WTC11 (cell line): ENCODE data around the gene GDI1. TPM values are rescaled to one million over a fixed set of nuclear protein-coding genes. Genes with fewer than 3 reads are reported as not detected.

Experiments
- ATAC-seq: fragments of 200-7000 bp; cut with Tn5 transposase; 2 replicates; pipeline ENCODE4 v1.10.0; 2021; ENCODE audit warnings: mild to moderate bottlenecking, moderate library complexity
- CTCF ChIA-PET: fragments of 300-600 bp; sonication (Branson Sonifier 250); formaldehyde crosslinking; loops from one replicate; lab custom pipeline; 2021; ENCODE audit warnings: antibody characterized with exemption; lab: Charles Lee
- POLR2A ChIA-PET: fragments of 350-600 bp; sonication (Branson Sonifier 250); formaldehyde crosslinking; loops from one replicate; lab custom pipeline; 2021; ENCODE audit warnings: antibody characterized with exemption; lab: Charles Lee
- DNase-seq: peaks from one replicate; pipeline ENCODE4 v3.0.0; 2021; ENCODE audit warnings: low spot score
- H3K27ac Mint-ChIP-seq: 2 replicates; pipeline ENCODE4 v1.8.0; 2021; ENCODE audit warnings: mixed read lengths
- H3K27me3 Mint-ChIP-seq: 2 replicates; pipeline ENCODE4 v1.8.0; 2021; ENCODE audit warnings: low read depth, mild to moderate bottlenecking, moderate library complexity, mixed read lengths
- H3K36me3 Mint-ChIP-seq: 2 replicates; pipeline ENCODE4 v1.8.0; 2021; ENCODE audit warnings: mixed read lengths
- H3K4me1 Mint-ChIP-seq: 2 replicates; pipeline ENCODE4 v1.8.0; 2022; ENCODE audit warnings: mixed read lengths
- H3K4me3 Mint-ChIP-seq: 2 replicates; pipeline ENCODE4 v1.8.0; 2021; ENCODE audit warnings: mild to moderate bottlenecking, moderate library complexity, mixed read lengths
- H3K9me3 Mint-ChIP-seq: 2 replicates; pipeline ENCODE4 v1.8.0; 2021; ENCODE audit warnings: mixed read lengths
- AFF4 ChIP-seq: sonication (generic); formaldehyde crosslinking; IDR thresholded peaks from 2 replicates; pipeline ENCODE4 v1.8.1; 2023; ENCODE audit warnings: mild to moderate bottlenecking, missing genetic modification reagents, borderline replicate concordance
- ATF3 ChIP-seq: sonication (generic); formaldehyde crosslinking; conservative IDR thresholded peaks from 2 replicates; pipeline ENCODE4 v1.8.1; 2022; ENCODE audit warnings: mild to moderate bottlenecking, missing genetic modification reagents
- CBFB ChIP-seq: sonication (generic); formaldehyde crosslinking; IDR thresholded peaks from 2 replicates; pipeline ENCODE4 v1.8.1; 2022; ENCODE audit warnings: mild to moderate bottlenecking, low read depth, missing genetic modification reagents
- CREM ChIP-seq: sonication (generic); formaldehyde crosslinking; IDR thresholded peaks from 2 replicates; pipeline ENCODE4 v1.8.1; 2022; ENCODE audit warnings: mild to moderate bottlenecking, missing genetic modification reagents, moderate library complexity
- EMX1 ChIP-seq: fragments of 250-450 bp; sonication (Bioruptor Pico); IDR thresholded peaks from 2 replicates; pipeline ENCODE4 v1.8.0; 2021; ENCODE audit warnings: mild to moderate bottlenecking
- ETV6 ChIP-seq: sonication (generic); formaldehyde crosslinking; IDR thresholded peaks from 2 replicates; pipeline ENCODE4 v1.8.1; 2022; ENCODE audit warnings: mild to moderate bottlenecking, missing genetic modification reagents
- FOXK1 ChIP-seq: sonication (generic); formaldehyde crosslinking; IDR thresholded peaks from 2 replicates; pipeline ENCODE4 v1.8.0; 2022; ENCODE audit warnings: mild to moderate bottlenecking, moderate library complexity, missing genetic modification reagents
- GRHL2 ChIP-seq: fragments of 250-450 bp; sonication (Bioruptor Pico); IDR thresholded peaks from 2 replicates; pipeline ENCODE4 v1.8.0; 2022; ENCODE audit warnings: mild to moderate bottlenecking, moderate library complexity; ENCODE audit not compliant: insufficient replicate concordance, severe bottlenecking
- IRF2 ChIP-seq: sonication (generic); formaldehyde crosslinking; IDR thresholded peaks from 2 replicates; pipeline ENCODE4 v1.8.0; 2022; ENCODE audit warnings: low read depth, missing genetic modification reagents, borderline replicate concordance
- KAT7 ChIP-seq: sonication (generic); formaldehyde crosslinking; IDR thresholded peaks from 2 replicates; pipeline ENCODE4 v1.8.1; 2023; ENCODE audit warnings: missing genetic modification reagents, mild to moderate bottlenecking, borderline replicate concordance
- NFATC4 ChIP-seq: fragments of 250-450 bp; sonication (Bioruptor Pico); IDR thresholded peaks from 2 replicates; pipeline ENCODE4 v1.9.0; 2021; ENCODE audit warnings: mild to moderate bottlenecking
- RORB ChIP-seq: fragments of 250-450 bp; sonication (Bioruptor Pico); IDR thresholded peaks from 2 replicates; pipeline ENCODE4 v1.9.0; 2021; ENCODE audit warnings: mild to moderate bottlenecking
- USF2 ChIP-seq: sonication (generic); formaldehyde crosslinking; IDR thresholded peaks from 2 replicates; pipeline ENCODE4 v1.8.1; 2023; ENCODE audit warnings: mild to moderate bottlenecking, missing genetic modification reagents, moderate library complexity
- ZBTB21 ChIP-seq: sonication (generic); formaldehyde crosslinking; IDR thresholded peaks from 2 replicates; pipeline ENCODE4 v1.8.1; 2023; ENCODE audit warnings: mild to moderate bottlenecking, missing genetic modification reagents, borderline replicate concordance
- ZNF121 ChIP-seq: sonication (generic); formaldehyde crosslinking; IDR thresholded peaks from 2 replicates; pipeline ENCODE4 v1.8.0; 2023; ENCODE audit warnings: missing genetic modification reagents
- ZNF232 ChIP-seq: sonication (generic); formaldehyde crosslinking; IDR thresholded peaks from 2 replicates; pipeline ENCODE4 v1.8.0; 2022; ENCODE audit warnings: mild to moderate bottlenecking, missing genetic modification reagents
- ZNF317 ChIP-seq: sonication (generic); formaldehyde crosslinking; IDR thresholded peaks from 2 replicates; pipeline ENCODE4 v1.8.1; 2023; ENCODE audit warnings: low read depth, mild to moderate bottlenecking, moderate library complexity, missing genetic modification reagents, borderline replicate concordance
- total RNA-seq: library from RNA; stranded (reverse); gene quantifications from 3 replicates; pipeline ENCODE4 v1.2.3, GENCODE V29; 2021
- TF ChIP-seq, protein P1 (sequence below): sonication (generic); formaldehyde crosslinking; IDR thresholded peaks from 2 replicates; pipeline ENCODE4 v1.8.0; 2022; ENCODE audit warnings: mild to moderate bottlenecking, missing genetic modification reagents
- TF ChIP-seq, protein P2 (sequence below): sonication (generic); formaldehyde crosslinking; IDR thresholded peaks from 2 replicates; pipeline ENCODE4 v1.8.1; 2023; ENCODE audit warnings: mild to moderate bottlenecking, missing genetic modification reagents
- TF ChIP-seq, protein P3 (sequence below): sonication (generic); formaldehyde crosslinking; IDR thresholded peaks from 2 replicates; pipeline ENCODE4 v1.8.1; 2022; ENCODE audit warnings: low read depth, mild to moderate bottlenecking, moderate library complexity, missing genetic modification reagents, borderline replicate concordance
- TF ChIP-seq, protein P4 (sequence below): sonication (generic); formaldehyde crosslinking; IDR thresholded peaks from 2 replicates; pipeline ENCODE4 v1.8.0; 2022; ENCODE audit warnings: mild to moderate bottlenecking, missing genetic modification reagents

GDI1 gene
- total RNA-seq, 1 experiment from 2014 or later: 108 TPM

DNA sequence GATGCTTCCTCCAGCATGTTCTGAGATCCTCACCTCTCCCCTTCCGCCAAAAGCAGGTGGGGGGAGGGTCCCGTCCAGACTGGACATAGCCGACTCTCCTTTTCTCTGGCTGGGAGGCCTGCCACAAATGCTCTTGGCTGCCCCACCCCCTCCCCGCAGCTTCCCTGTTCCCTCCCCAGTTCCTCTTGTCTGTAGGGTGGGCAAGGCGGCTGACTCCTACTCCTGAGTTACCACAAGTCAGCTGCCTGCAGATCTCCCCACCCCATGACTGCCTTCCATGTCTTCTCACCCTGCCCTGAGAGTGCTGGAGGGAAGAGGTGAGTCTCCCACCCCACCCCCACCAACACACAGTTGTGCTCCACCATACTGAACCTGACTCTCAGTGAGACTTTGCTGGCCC, 5.6 kb upstream of the GDI1 start (continued):
- TF ChIP-seq GRHL2 (CRISPR knock-in tag) (no peak), IRF2 (no peak), ZNF317 (CRISPR knock-in tag) (no peak), CBFB (CRISPR knock-in tag) (no peak), RORB (CRISPR knock-in tag) (no peak), ATF3 (no peak), ETV6 (CRISPR knock-in tag) (no peak), AFF4 (CRISPR knock-in tag) (no peak), ZNF121 (CRISPR knock-in tag) (no peak)
- TF ChIP-seq, protein P1, sequence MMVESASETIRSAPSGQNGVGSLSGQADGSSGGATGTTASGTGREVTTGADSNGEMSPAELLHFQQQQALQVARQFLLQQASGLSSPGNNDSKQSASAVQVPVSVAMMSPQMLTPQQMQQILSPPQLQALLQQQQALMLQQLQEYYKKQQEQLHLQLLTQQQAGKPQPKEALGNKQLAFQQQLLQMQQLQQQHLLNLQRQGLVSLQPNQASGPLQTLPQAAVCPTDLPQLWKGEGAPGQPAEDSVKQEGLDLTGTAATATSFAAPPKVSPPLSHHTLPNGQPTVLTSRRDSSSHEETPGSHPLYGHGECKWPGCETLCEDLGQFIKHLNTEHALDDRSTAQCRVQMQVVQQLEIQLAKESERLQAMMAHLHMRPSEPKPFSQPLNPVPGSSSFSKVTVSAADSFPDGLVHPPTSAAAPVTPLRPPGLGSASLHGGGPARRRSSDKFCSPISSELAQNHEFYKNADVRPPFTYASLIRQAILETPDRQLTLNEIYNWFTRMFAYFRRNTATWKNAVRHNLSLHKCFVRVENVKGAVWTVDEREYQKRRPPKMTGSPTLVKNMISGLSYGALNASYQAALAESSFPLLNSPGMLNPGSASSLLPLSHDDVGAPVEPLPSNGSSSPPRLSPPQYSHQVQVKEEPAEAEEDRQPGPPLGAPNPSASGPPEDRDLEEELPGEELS (CRISPR knock-in tag): no peak
- TF ChIP-seq, protein P2, sequence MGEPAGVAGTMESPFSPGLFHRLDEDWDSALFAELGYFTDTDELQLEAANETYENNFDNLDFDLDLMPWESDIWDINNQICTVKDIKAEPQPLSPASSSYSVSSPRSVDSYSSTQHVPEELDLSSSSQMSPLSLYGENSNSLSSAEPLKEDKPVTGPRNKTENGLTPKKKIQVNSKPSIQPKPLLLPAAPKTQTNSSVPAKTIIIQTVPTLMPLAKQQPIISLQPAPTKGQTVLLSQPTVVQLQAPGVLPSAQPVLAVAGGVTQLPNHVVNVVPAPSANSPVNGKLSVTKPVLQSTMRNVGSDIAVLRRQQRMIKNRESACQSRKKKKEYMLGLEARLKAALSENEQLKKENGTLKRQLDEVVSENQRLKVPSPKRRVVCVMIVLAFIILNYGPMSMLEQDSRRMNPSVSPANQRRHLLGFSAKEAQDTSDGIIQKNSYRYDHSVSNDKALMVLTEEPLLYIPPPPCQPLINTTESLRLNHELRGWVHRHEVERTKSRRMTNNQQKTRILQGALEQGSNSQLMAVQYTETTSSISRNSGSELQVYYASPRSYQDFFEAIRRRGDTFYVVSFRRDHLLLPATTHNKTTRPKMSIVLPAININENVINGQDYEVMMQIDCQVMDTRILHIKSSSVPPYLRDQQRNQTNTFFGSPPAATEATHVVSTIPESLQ (CRISPR knock-in tag): no peak
- TF ChIP-seq, protein P3, sequence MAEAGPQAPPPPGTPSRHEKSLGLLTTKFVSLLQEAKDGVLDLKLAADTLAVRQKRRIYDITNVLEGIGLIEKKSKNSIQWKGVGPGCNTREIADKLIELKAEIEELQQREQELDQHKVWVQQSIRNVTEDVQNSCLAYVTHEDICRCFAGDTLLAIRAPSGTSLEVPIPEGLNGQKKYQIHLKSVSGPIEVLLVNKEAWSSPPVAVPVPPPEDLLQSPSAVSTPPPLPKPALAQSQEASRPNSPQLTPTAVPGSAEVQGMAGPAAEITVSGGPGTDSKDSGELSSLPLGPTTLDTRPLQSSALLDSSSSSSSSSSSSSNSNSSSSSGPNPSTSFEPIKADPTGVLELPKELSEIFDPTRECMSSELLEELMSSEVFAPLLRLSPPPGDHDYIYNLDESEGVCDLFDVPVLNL (CRISPR knock-in tag): no peak

DNA sequence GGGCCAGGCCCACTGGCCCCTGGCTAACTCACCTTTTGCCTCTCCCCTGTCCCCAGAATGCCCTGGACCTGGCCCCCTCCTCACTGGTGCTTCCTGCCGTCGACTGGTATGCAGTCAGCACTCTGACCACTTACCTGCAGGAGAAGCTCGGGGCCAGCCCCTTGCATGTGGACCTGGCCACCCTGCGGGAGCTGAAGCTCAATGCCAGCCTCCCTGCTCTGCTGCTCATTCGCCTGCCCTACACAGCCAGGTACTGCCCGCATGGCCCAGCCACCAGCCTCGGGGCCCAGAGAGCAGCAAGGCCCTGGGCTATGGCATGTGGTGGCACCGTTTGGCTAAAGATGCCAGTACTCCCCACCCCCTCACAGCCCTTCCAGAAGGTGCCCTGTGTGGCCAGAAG, 4.7 kb upstream of the GDI1 start:
- H3K27me3 Mint-ChIP-seq: no peaks in the 10 kb centered on the region
- H3K36me3 Mint-ChIP-seq: peaks cover 10% of the 10 kb centered on the region; the same call in 1 of the 2 replicates
- no peaks in the 10 kb centered on the region for H3K9me3 Mint-ChIP-seq
- POLR2A ChIA-PET: no interaction called here
- H3K27ac Mint-ChIP-seq: no peak overlapping the region
- H3K4me1 Mint-ChIP-seq: peaks cover 25% of the 10 kb centered on the region
- DNase-seq (no peak), ATAC-seq (no peak)
- H3K4me3 Mint-ChIP-seq: no peak overlapping the region
- CTCF ChIA-PET: no interaction called here
- TF ChIP-seq, protein P4, sequence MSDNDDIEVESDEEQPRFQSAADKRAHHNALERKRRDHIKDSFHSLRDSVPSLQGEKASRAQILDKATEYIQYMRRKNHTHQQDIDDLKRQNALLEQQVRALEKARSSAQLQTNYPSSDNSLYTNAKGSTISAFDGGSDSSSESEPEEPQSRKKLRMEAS (CRISPR knock-in tag): no peak
- TF ChIP-seq FOXK1 (CRISPR knock-in tag) (no peak), ZNF232 (CRISPR knock-in tag) (no peak), EMX1 (CRISPR knock-in tag) (no peak), ZBTB21 (no peak), ATF3 (no peak), USF2 (CRISPR knock-in tag) (no peak), NFATC4 (CRISPR knock-in tag) (no peak), KAT7 (CRISPR knock-in tag) (no peak), IRF2 (no peak), AFF4 (CRISPR knock-in tag) (no peak), CREM (no peak)
